Adipocyte (in vitro differentiated cells): Measurements from ENCODE around the gene NKAIN1.

Experiments used
- DNase-seq: peaks from one replicate; pipeline ENCODE4 v3.0.0-alpha.2; 2015; ENCODE audit warnings: low read depth
- H3K27me3 ChIP-seq: replicated peaks from 2 replicates; pipeline ENCODE4 v1.7.0; 2013; ENCODE audit warnings: mild to moderate bottlenecking, low read length, moderate library complexity; ENCODE audit not compliant: control insufficient read depth, insufficient read depth
- H3K36me3 ChIP-seq: 2 replicates; pipeline ENCODE4 v1.7.0; 2013; ENCODE audit warnings: low read length, mild to moderate bottlenecking, moderate library complexity; ENCODE audit not compliant: control insufficient read depth, insufficient read depth, severe bottlenecking
- H3K4me1 ChIP-seq: 2 replicates; pipeline ENCODE4 v1.7.0; 2013; ENCODE audit warnings: mild to moderate bottlenecking, low read length, moderate library complexity; ENCODE audit not compliant: control insufficient read depth, insufficient read depth
- H3K4me3 ChIP-seq: 2 replicates; pipeline ENCODE4 v1.7.0; 2013; ENCODE audit warnings: mild to moderate bottlenecking, low read length, moderate library complexity
- H3K9ac ChIP-seq: 2 replicates; pipeline ENCODE4 v1.7.0; 2013; ENCODE audit warnings: mild to moderate bottlenecking, low read length, moderate library complexity
- H3K9me3 ChIP-seq: 2 replicates; pipeline ENCODE4 v1.7.0; 2013; ENCODE audit warnings: mild to moderate bottlenecking, low read length, moderate library complexity; ENCODE audit not compliant: control insufficient read depth

NKAIN1 gene

DNA sequence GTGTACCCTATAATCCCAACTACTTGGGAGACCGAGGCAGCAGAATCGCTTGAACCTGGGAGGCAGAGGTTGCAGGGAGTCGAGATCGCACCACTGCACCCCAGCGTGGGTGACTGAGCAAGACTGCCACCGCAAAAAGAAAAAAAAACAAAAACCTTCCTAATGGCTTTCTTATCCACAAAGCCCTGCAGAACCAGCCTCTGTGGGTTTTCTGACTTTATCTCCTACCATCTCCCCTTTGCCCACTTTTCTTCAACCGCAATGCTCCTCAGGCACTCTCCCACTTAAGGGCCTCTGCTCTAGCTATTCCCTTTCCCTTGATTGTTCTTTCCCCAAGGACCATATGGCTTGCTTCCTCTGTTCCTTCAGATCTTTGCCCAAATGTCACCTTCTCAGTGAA is 106.3 kb downstream of the NKAIN1 start:
- no peak for DNase-seq

More for the DNA sequence above, 106.3 kb downstream of the NKAIN1 start:
- Histone ChIP-seq H3K4me3 (no peak overlapping the region), H3K27me3 (no peaks in the 10 kb centered on the region), H3K9me3 (no peaks in the 10 kb centered on the region), H3K4me1 (no peaks in the 10 kb centered on the region), H3K36me3 (no peaks in the 10 kb centered on the region), H3K9ac (no peak overlapping the region)
